HEK293T (cell line): ENCODE measurements around the gene MYH3.

ENCODE experiments used
- CTCF ChIA-PET: fragments of 350-600 bp; formaldehyde crosslinking; extraction: SDS; loops from one replicate; lab custom pipeline; 2021; ENCODE audit warnings: antibody characterized with exemption, inconsistent platforms; lab: Yijun Ruan, JAX
- POLR2A ChIA-PET: fragments of 350-600 bp; formaldehyde crosslinking; extraction: SDS; loops from one replicate; lab custom pipeline; 2020; ENCODE audit warnings: antibody characterized with exemption, inconsistent platforms; lab: Yijun Ruan, JAX
- DNase-seq: peaks from one replicate; pipeline ENCODE4 v3.0.0; 2012; ENCODE audit warnings: mixed read lengths; ENCODE audit errors: extremely low spot score
- ARNT ChIP-seq: fragments of 450-650 bp; IDR thresholded peaks from 2 replicates; pipeline ENCODE4 v1.6.1; 2017; ENCODE audit warnings: mild to moderate bottlenecking
- BHLHE40 ChIP-seq: fragments of 450-650 bp; IDR thresholded peaks from 2 replicates; pipeline ENCODE4 v1.6.1; 2016; ENCODE audit warnings: mild to moderate bottlenecking, moderate library complexity, borderline replicate concordance
- CTBP1 ChIP-seq: fragments of 450-650 bp; IDR thresholded peaks from 2 replicates; pipeline ENCODE4 v1.6.1; 2016; ENCODE audit warnings: borderline replicate concordance
- ELF4 ChIP-seq: fragments of 450-650 bp; IDR thresholded peaks from 2 replicates; pipeline ENCODE4 v1.6.1; 2017; ENCODE audit warnings: antibody characterized with exemption
- FOXA1 ChIP-seq: fragments of 450-650 bp; IDR thresholded peaks from 2 replicates; pipeline ENCODE4 v1.6.1; 2016; ENCODE audit warnings: mild to moderate bottlenecking
- FOXK2 ChIP-seq: fragments of 450-650 bp; IDR thresholded peaks from 2 replicates; pipeline ENCODE4 v1.6.1; 2016; ENCODE audit warnings: mild to moderate bottlenecking
- FOXM1 ChIP-seq: fragments of 450-650 bp; IDR thresholded peaks from 2 replicates; pipeline ENCODE4 v1.6.1; 2017; ENCODE audit warnings: mild to moderate bottlenecking, borderline replicate concordance
- HDGF ChIP-seq: fragments of 450-650 bp; IDR thresholded peaks from 2 replicates; pipeline ENCODE4 v1.6.1; 2017; ENCODE audit warnings: antibody characterized with exemption, borderline replicate concordance
- L3MBTL2 ChIP-seq: fragments of 450-650 bp; conservative IDR thresholded peaks from 2 replicates; pipeline ENCODE4 v1.6.1; 2016; ENCODE audit warnings: mild to moderate bottlenecking
- LEF1 ChIP-seq: fragments of 450-650 bp; IDR thresholded peaks from 2 replicates; pipeline ENCODE4 v1.6.1; 2017; ENCODE audit warnings: mild to moderate bottlenecking, borderline replicate concordance
- NFRKB ChIP-seq: fragments of 450-650 bp; IDR thresholded peaks from 2 replicates; pipeline ENCODE4 v1.6.1; 2016; ENCODE audit warnings: mild to moderate bottlenecking, moderate library complexity
- SP1 ChIP-seq: fragments of 450-650 bp; IDR thresholded peaks from 2 replicates; pipeline ENCODE4 v1.6.1; 2017
- SUZ12 ChIP-seq: fragments of 450-650 bp; IDR thresholded peaks from 2 replicates; pipeline ENCODE4 v1.6.1; 2016; ENCODE audit warnings: mild to moderate bottlenecking
- TARDBP ChIP-seq: fragments of 450-650 bp; IDR thresholded peaks from 2 replicates; pipeline ENCODE4 v1.6.1; 2016
- ZNF384 ChIP-seq: fragments of 450-650 bp; IDR thresholded peaks from 2 replicates; pipeline ENCODE4 v1.6.1; 2016
- TF ChIP-seq, protein P1 (sequence below): fragments of 450-650 bp; IDR thresholded peaks from 2 replicates; pipeline ENCODE4 v1.6.1; 2016

The MYH3 gene

DNA sequence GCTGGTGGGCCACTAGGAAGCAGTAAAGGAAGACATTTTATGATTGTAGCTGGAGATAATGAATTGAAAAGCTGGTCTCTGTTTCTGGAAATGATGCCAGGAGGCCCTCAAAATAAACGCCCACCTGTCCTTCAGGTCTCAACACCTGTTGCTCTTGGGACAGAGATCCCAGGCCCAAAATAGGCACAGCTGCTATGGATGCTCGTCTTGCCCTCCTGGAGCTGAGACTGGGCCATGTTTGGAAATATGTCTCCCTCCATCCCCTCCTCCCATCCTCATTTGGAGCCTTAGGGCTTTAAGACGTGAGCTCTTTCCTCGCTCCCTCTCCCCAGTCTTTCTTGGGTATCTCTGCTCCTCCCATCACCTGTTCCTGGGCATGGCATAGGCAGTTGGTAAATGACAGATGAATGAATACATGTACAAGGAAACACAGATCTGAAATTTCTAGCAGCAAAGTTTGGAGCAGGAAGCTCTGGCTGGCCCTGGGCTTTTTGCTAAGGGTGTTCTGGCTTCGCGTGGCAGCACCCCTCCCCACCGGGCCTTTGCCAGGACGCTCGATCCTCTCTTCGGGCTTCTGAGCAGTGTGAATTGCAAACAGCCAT, 33.3 kb downstream of the MYH3 start:
- POLR2A ChIA-PET: no interaction called here
- TF ChIP-seq NFRKB: no peak
- DNase-seq: no peak
- CTCF ChIA-PET: interaction anchor here (0.6 kb wide), 1 partner anchor 459 kb away, joined by 4 read pairs; no protein-coding TSS in a partner anchor

DNA sequence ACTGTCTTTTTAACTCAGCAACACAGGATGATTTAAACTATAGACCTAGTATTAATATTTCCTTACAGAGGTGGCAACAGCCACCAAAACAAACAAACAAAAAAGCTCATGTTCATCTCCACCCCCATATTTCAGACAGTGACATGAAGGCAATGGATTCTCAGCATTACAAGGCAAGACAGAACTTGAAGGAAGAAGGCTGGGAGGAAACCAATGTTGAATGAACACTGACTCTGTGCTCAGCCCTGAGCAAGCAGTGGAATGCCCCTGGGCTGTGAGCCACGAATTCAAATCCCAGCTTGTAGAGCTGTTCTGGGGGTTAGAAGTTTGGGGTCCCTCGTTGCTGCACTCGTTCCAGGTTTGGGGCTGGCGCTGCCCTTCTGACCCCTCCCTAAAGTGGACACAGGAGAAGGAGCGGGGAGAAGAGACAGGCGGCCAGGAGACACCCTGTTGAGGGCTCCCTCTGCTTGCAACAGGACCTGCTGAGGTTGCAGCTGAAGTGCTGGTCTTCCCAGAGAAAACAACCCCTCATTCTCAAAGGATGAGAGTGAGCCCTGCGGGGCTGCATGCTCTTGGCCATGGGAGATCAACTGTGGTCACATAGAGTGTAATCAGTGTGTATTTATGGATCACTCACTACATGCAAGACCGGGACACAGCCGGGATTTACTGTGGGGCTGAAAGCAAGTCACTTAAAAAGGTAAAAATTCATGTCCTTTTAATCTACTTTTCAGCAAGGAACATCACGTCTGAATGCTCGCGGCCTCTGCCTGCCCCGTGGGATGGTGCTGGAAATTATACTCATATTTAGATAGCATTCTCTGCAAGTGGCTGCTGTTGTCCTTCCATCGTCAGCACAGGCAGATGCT, 34.3 kb downstream of the MYH3 start:
- no peak for DNase-seq
- POLR2A ChIA-PET: no interaction called here
- CTCF ChIA-PET: no interaction called here
- no peak for TF ChIP-seq SP1
- no peak for TF ChIP-seq BHLHE40
- no peak for TF ChIP-seq L3MBTL2
- no peak for TF ChIP-seq ZNF384
- TF ChIP-seq TARDBP: no peak
- TF ChIP-seq FOXK2: no peak
- TF ChIP-seq LEF1: no peak
- TF ChIP-seq HDGF: no peak
- no peak for TF ChIP-seq CTBP1
- no peak for TF ChIP-seq SUZ12
- no peak for TF ChIP-seq FOXA1
- TF ChIP-seq, protein P1, sequence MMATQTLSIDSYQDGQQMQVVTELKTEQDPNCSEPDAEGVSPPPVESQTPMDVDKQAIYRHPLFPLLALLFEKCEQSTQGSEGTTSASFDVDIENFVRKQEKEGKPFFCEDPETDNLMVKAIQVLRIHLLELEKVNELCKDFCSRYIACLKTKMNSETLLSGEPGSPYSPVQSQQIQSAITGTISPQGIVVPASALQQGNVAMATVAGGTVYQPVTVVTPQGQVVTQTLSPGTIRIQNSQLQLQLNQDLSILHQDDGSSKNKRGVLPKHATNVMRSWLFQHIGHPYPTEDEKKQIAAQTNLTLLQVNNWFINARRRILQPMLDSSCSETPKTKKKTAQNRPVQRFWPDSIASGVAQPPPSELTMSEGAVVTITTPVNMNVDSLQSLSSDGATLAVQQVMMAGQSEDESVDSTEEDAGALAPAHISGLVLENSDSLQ: no peak
- TF ChIP-seq NFRKB: no peak
- TF ChIP-seq ELF4: no peak
- no peak for TF ChIP-seq FOXM1

DNA sequence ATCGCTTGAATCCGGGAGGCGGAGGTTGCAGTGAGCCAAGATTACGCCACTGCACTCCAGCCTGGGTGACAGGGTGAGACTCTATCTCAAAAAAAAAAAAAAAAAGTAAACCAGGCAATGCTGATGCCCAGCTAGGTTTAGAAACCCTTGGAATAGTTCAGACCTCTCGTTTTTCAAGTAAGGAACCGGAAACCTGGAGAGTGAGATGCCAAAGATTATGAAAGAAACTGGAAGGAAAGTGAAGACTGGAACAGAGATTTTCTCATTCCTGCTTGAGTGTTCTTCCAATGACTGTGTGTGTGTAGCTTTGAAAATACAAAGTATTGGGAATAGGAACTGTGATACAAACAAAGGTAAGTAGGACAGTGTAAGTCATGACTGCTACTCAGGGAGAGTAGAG, 35.7 kb downstream of the MYH3 start:
- POLR2A ChIA-PET: no interaction called here
- TF ChIP-seq FOXA1 (no peak), ELF4 (no peak), LEF1 (no peak), L3MBTL2 (no peak), BHLHE40 (no peak), SP1 (no peak), TARDBP (no peak), FOXK2 (no peak), ARNT (no peak), CTBP1 (no peak), SUZ12 (no peak), NFRKB (no peak), FOXM1 (no peak), ZNF384 (no peak), HDGF (no peak)
- TF ChIP-seq, protein P1: no peak
- CTCF ChIA-PET: no interaction called here
- no peak for DNase-seq

DNA sequence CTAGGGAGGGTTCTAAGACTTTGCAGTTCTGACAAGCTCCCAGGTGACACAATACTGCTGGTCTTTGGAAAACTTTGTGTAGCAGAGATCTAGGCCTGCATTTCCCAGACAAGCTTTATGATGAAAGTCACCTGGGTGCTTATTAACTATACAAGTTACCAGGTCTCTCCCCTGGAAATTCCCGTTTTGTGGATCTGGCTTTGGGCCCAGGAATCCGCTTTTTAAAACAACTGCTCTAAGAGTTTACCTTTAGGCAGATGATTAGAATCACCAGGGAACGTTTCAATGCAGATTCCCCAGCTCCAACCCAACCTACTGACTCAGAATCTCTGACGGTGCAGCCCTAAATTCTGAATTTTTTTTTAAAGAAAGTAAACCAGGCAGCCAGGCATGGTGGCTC, 36.3 kb downstream of the MYH3 start:
- TF ChIP-seq HDGF: no peak
- no peak for TF ChIP-seq FOXM1
- no peak for TF ChIP-seq ELF4
- no peak for TF ChIP-seq FOXK2
- TF ChIP-seq SP1: no peak
- TF ChIP-seq, protein P1: no peak
- no peak for TF ChIP-seq TARDBP
- no peak for TF ChIP-seq LEF1
- no peak for TF ChIP-seq SUZ12
- DNase-seq: no peak
- CTCF ChIA-PET: no interaction called here
- POLR2A ChIA-PET: no interaction called here

DNA sequence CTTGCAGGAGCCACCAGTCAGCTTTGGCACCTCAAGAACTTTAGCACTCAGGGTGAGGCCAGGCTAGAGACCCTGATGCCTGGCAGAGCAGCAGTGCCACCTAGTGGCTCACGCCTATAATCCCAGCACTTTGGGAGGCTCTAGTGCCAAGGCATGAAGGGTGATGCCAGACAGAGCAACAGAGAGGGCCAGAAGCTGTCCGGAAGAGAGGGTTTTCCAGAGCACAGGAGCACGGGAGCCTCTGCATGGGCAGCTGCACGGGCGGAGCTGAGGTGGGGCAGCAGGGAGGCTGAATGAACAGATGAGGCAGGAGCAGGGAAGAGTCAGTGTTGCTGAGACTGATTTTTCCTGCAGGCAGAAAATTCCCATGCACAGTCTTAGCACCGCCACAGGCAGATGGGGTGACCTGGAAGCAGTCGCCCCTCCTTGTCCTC, 38.9 kb downstream of the MYH3 start:
- CTCF ChIA-PET: interaction anchor here (0.6 to 2.5 kb wide), 11 partner anchors 10 to 324 kb away, joined by 3 to 12 read pairs (median 4); no protein-coding TSS in a partner anchor
- TF ChIP-seq LEF1 (no peak), L3MBTL2 (no peak), FOXA1 (no peak), SP1 (no peak), FOXM1 (no peak), ARNT (no peak), BHLHE40 (no peak), ZNF384 (no peak), HDGF (no peak), SUZ12 (no peak), FOXK2 (no peak), NFRKB (no peak)
- peak; percentile 69 for DNase-seq
- POLR2A ChIA-PET: no interaction called here
